Activated CD8-positive, alpha-beta T cell treated with anti-CD3 and anti-CD28 coated beads, Interleukin-2, amount 10 ng/mL, durations not matched to agents 7 days and 5 days (primary cell): ENCODE measurements around the gene KCTD20. TPM values are rescaled to one million over a fixed set of nuclear protein-coding genes. Genes with fewer than 3 reads are reported as not detected.
A peak's percentile ranks its signal among the peaks of the same experiment; 100 is the strongest.

ENCODE experiments used
- ATAC-seq: fragments of 150-1000 bp; cut with Tn5 transposase; one replicate; pipeline ENCODE4 v1.10.0; 2021; ENCODE audit warnings: moderate library complexity
- CTCF ChIA-PET: fragments of 350-600 bp; sonication (Branson Sonifier 250); formaldehyde crosslinking; loops from one replicate; lab custom pipeline; 2021; ENCODE audit warnings: antibody characterized with exemption; lab: Charles Lee
- POLR2A ChIA-PET: fragments of 350-600 bp; sonication (Branson Sonifier 250); formaldehyde crosslinking; loops from one replicate; lab custom pipeline; 2021; ENCODE audit warnings: antibody characterized with exemption; lab: Charles Lee
- DNase-seq: peaks from one replicate; pipeline ENCODE4 v3.0.0-alpha.2; 2020
- H3K27ac Mint-ChIP-seq: one replicate; pipeline ENCODE4 v1.8.0; 2021; ENCODE audit warnings: mild to moderate bottlenecking, mixed read lengths
- H3K27me3 Mint-ChIP-seq: one replicate; pipeline ENCODE4 v1.8.0; 2021; ENCODE audit warnings: low read depth, mixed read lengths
- H3K36me3 Mint-ChIP-seq: one replicate; pipeline ENCODE4 v1.8.0; 2021; ENCODE audit warnings: low read depth, mixed read lengths
- H3K4me1 Mint-ChIP-seq: one replicate; pipeline ENCODE4 v1.8.0; 2021; ENCODE audit warnings: low read depth, mixed read lengths
- H3K4me3 Mint-ChIP-seq: one replicate; pipeline ENCODE4 v1.8.0; 2021; ENCODE audit warnings: mild to moderate bottlenecking, mixed read lengths
- H3K9me3 Mint-ChIP-seq: one replicate; pipeline ENCODE4 v1.8.0; 2022; ENCODE audit warnings: mixed read lengths; ENCODE audit not compliant: insufficient read depth
- total RNA-seq, 2 experiments: library from RNA; stranded (reverse); gene quantifications; one replicate each; pipeline ENCODE4 v1.2.3, GENCODE V29; 2021

KCTD20 gene
- total RNA-seq, 2 experiments from 2014 or later: 56.5 to 58.9 TPM

- DNase-seq (no peak), ATAC-seq (no peak)
- CTCF ChIA-PET: no interaction called here
- Mint-ChIP-seq H3K27ac (no peak overlapping the region), H3K27me3 (no peaks in the 10 kb centered on the region), H3K9me3 (no peaks in the 10 kb centered on the region), H3K4me1 (peaks cover 33% of the 10 kb centered on the region), H3K4me3 (no peak overlapping the region), H3K36me3 (peaks cover 75% of the 10 kb centered on the region)
- POLR2A ChIA-PET: interaction anchor here (0.6 kb wide), 1 partner anchor 43 kb away, joined by 3 read pairs; no protein-coding TSS in a partner anchor
These were observed 94.2 kb downstream of the KCTD20 start for GRCh38 chr6:36536873-36537547.

- CTCF ChIA-PET: no interaction called here
- peaks cover 66% of the 10 kb centered on the region for H3K36me3 Mint-ChIP-seq
- peak overlapping the region; percentile 76 for H3K27ac Mint-ChIP-seq
- peaks cover 57% of the 10 kb centered on the region for H3K4me1 Mint-ChIP-seq
- H3K9me3 Mint-ChIP-seq: no peaks in the 10 kb centered on the region
- DNase-seq: no peak
- ATAC-seq: peak; percentile 55
- no peak overlapping the region for H3K4me3 Mint-ChIP-seq
- no peaks in the 10 kb centered on the region for H3K27me3 Mint-ChIP-seq
- POLR2A ChIA-PET: interaction anchor here (0.6 to 0.8 kb wide), 2 partner anchors 9 to 54 kb away, joined by 3 read pairs; no protein-coding TSS in a partner anchor
These were observed 97.2 kb downstream of the KCTD20 start for GRCh38 chr6:36539814-36540568.

Other genes starting within 250 kb of the KCTD20 start
- gene BRPF3, start 246.3 kb upstream of the KCTD20 start, total RNA-seq: 10 to 100 TPM; 17.5 to 19.4 TPM
- gene PNPLA1, start 172.9 kb upstream of the KCTD20 start, total RNA-seq: not detected
- not detected for gene BNIP5, start 106.1 kb upstream of the KCTD20 start, total RNA-seq
- gene ETV7, start 55.3 kb upstream of the KCTD20 start, total RNA-seq: 1 to 10 TPM; 3.5 to 4.6 TPM
- gene PXT1, start 146 bp upstream of the KCTD20 start, total RNA-seq: under 1 TPM; 0.16 TPM
- 10 to 100 TPM; 53.5 to 54.4 TPM for gene STK38, start 104.5 kb downstream of the KCTD20 start, total RNA-seq
- 100 to 1,000 TPM; 482 to 509 TPM for gene SRSF3, start 151.4 kb downstream of the KCTD20 start, total RNA-seq
- gene CDKN1A, start 235.7 kb downstream of the KCTD20 start, total RNA-seq: 10 to 100 TPM; 43.4 to 44.2 TPM